Ureter (tissue), 1 donor: ENCODE data around the gene IRS1. TPM values are rescaled to one million over a fixed set of nuclear protein-coding genes. Genes with fewer than 3 reads are reported as not detected.
"Not testable (repeated sequence)": the region's sequence is repeated elsewhere in the genome, so short reads cannot be mapped to it uniquely, and the experiment has no call there.

ENCODE experiments used
- DNase-seq: peaks from one replicate; pipeline ENCODE4 v3.0.0-alpha.2; 2020; ENCODE audit warnings: low spot score
- total RNA-seq: library from RNA; stranded (reverse); gene quantifications from one replicate; pipeline ENCODE4 v1.2.4, GENCODE V29; 2023
- donor health status: DM: yes; HTN: yes; CAD: no.

Gene IRS1, protein sequence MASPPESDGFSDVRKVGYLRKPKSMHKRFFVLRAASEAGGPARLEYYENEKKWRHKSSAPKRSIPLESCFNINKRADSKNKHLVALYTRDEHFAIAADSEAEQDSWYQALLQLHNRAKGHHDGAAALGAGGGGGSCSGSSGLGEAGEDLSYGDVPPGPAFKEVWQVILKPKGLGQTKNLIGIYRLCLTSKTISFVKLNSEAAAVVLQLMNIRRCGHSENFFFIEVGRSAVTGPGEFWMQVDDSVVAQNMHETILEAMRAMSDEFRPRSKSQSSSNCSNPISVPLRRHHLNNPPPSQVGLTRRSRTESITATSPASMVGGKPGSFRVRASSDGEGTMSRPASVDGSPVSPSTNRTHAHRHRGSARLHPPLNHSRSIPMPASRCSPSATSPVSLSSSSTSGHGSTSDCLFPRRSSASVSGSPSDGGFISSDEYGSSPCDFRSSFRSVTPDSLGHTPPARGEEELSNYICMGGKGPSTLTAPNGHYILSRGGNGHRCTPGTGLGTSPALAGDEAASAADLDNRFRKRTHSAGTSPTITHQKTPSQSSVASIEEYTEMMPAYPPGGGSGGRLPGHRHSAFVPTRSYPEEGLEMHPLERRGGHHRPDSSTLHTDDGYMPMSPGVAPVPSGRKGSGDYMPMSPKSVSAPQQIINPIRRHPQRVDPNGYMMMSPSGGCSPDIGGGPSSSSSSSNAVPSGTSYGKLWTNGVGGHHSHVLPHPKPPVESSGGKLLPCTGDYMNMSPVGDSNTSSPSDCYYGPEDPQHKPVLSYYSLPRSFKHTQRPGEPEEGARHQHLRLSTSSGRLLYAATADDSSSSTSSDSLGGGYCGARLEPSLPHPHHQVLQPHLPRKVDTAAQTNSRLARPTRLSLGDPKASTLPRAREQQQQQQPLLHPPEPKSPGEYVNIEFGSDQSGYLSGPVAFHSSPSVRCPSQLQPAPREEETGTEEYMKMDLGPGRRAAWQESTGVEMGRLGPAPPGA (N-terminal part only)
- total RNA-seq: 40.0 TPM

DNA sequence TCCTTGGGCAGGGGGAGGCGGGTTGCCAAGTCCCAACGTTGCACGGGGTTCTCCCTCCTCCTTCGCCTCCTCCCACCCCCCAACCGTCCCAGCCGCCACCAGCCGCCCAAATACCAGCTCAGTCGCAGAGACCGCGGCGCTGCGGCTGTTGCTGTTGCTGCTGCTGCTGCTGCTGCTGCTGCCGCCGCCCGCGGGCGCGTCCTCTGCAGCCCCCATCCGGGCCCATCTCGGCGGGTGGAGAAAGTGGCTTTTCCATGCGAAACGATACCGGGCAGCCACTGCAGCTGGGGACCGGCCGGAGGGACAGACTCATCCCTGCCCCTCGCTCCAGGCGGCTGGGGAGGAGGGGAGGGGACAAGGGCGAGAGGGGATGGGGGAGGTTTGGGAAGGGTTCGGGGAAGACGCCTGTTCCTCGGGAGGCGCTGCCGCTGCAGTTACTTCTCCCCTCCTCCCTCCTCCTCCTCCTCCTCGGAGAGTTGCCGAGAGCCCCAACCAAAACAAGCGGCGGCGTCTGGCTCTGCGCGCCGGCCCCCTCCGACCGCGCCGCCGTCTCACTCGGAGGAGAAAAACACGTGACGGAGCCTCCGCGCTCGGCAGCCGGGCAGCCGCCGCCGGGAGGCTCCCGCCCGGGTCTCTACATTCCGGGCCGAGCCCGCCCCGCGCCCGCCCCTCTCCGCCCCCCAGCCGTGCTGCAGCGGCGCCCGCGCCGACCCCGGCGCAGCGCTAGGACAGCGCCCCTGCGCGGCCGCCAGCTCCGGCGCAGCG is at the start of gene IRS1:
Gene IRS1 (minus strand): TSS at position 610 of the 765 bp plus-strand sequence. CDS start 1,082 bp downstream, outside the sequence.
- DNase-seq: peak; percentile 79

DNA sequence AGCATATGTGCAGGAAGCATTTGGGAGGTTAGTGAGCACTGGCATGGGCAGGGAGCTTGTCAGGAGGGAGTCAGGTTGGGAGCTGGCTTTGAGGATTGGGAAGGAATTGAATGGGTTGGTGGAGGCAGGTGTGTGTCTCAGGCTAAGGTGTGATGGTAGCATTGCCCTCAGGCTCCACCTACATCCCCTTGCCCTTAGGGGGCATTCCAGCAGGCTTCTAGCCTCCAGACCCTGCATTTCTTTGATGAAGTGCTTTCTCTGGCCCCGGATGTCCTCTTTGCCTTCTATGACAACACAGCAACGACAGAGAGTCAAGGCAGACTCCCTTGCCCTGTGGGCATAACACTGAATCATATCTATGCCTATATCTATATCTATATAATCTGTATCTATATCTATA is 49.7 kb upstream of the IRS1 start:
- DNase-seq: no peak

DNA sequence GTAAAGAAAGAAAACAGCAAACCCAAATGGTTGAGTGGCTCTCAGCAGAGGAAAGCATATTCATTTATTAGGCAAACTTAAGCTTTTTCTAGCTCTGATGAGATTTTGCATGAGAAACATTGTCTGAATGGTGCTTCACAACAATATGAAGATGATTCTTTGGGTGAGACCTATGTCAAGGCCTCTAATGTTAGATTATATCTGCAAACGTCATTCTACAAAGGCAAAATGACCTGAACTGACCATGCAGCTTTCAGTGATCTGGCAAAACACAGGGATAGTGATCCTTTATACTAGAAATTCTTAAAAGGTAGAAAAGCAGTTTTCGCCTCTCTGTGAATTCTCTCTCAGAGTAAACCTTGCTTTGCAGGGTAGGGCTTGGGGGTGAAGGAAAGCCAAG is 47.9 kb upstream of the IRS1 start:
- DNase-seq: no peak

DNA sequence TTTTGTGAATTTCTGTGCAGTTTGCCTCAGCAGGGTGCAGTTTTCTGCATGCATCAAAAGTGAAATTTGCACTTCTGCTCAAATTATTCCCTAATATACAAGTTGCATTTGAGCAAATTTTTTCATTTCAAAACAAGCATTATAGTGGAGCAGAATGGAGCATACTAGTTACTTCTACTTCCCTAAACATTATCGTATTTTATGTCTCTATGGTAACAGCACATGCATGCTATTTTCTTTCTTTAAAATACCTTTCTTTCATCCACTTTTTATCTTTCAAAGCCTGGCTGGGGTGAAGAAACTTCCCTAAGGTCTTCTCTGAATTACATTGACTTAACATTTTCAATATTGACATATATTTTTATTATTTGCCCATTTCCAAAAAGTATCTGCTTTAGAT is 47.5 kb upstream of the IRS1 start:
- DNase-seq: no peak

DNA sequence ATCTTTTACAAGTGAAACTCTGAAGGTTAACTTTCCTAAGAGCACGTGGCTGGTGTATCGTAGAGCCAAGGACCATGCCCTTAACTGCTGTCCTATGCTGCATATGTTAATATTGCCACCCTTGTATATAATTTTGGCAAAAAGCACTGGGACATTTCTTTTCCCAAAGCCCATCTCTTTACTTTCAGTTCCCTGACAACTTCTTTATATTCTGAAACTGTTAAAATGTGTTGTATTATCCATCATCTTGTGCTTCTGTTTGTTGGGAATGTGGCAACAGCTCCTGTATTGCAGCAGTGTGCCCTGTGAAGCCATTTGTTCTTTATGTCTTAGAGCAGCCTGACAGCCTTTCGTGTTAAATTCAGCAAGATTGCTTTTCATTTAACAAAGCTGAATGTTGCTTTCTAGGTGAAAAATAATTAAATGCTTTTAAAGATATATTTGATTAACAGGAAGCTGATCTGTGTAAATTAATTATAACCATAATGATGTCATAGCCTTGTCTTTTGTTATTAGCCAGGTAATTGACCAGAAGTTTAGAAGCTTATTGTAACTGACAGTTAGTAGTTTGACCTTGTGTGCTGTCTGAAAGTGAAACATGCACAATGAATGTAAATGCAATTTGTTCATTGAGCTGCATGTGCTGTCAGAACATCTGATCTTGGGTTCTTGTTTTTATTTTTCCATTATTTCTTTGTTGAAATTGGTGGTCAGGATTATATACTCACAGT is 45.9 kb upstream of the IRS1 start:
- no peak for DNase-seq

DNA sequence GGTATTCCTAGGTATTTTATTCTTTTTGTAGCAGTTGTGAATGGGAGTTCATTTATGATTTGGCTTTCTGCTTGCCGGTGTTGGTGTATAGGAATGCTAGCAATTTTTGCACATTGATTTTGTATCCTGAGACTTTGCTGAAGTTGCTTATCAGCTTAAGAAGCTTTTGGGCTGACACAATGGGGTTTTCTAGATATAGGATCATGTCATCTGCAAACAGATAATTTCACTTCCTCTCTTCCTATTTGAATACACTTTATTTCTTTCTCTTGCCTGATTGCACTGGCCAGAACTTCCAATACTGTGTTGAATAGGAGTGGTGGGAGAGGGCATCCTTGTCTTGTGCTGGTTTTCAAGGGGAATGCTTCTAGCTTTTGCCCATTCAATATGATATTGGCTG is 43.4 kb upstream of the IRS1 start:
- DNase-seq: not testable (repeated sequence)

DNA sequence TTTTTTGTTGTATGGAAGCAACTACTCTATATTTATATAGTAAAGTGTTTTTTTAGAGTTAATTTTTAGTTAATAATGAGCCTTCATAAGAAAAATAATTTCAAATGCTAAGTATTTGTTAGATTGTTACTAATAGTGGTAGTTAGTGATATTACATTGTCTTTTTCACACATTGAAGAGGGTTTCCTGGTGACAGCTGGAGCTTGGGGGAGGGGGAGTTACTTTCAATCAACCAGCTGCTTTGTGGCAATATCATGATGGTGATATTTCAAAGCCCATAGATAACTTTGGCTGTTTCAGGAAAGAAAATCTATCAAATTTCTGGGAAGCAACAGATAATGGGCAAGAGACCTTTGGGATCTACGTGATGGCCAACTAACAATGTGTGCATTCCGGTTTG is 40.3 kb upstream of the IRS1 start:
- no peak for DNase-seq

DNA sequence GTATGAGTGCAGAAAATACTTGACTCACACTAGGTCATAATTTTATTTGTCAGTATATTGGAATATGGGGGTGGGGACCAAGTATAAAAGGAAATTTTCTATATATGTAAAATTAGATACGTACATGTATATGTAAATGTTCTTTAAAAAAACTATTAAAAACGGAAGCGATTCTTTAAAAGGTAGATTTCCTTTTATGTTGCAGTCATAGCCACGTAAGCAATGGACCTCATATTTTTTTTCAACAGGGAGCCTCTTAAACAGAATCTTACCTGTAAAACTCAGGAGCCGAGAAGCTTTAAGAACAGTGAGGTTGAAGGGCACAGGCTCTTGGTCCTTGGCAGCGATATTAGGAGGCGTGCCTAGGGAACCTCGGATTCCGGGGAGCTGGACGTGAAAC is 39.5 kb upstream of the IRS1 start:
- no peak for DNase-seq

DNA sequence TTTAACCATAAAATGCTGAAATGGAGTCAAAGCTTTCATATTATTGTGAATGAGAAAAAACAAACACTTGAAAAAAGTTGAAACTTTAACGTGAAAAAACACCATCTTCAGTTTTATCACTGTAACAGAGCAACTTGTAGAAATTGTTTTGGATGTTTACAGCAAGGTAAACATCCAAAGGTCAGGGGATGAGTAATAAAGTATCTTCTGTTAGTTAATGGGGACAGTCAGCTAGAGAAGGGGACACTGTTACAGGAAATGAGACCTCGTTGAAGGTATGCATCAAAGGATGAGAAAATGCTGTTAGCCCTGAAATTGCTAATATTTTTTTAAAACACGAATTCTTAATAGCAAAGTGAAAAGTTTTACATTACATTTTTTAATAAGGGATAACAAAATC is 39.1 kb upstream of the IRS1 start:
- DNase-seq: no peak

DNA sequence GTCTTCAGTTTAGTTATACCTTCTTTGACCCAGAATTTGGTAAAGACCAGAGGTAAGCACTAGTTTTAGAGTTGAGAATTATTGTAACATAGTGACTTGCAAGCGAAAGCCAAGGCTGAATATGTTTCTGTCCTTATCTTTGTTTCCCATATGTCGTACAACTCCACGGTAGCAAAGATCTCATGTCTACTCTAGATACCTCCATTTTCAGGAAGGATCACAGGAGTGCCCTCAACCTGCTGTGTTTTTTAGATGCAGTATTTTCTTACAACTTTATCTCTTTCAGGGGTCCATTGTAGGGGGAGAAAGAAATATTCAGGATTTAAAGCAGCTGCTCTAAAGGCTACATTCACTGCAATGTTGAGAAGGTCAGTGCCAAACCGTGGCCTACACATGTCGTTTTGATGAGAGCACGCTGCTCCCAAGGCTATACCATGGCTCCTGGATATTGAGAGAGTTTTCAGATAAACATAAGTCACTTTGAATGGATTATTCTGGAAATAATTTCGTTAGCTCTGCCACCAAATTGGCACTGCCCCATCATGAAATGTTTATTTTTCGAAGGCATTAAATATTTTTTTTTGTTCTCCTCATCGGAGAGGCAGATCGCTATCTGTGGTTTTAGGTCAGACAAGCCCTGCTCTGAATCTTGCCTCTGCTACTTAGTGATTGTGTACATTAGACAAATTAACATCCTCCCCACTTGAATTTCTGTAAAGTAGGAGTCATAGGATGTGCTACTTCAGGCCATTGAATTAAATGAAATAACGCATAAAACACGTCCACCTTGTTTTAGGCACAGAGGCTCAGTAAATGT is 38.4 kb upstream of the IRS1 start:
- DNase-seq: no peak

DNA sequence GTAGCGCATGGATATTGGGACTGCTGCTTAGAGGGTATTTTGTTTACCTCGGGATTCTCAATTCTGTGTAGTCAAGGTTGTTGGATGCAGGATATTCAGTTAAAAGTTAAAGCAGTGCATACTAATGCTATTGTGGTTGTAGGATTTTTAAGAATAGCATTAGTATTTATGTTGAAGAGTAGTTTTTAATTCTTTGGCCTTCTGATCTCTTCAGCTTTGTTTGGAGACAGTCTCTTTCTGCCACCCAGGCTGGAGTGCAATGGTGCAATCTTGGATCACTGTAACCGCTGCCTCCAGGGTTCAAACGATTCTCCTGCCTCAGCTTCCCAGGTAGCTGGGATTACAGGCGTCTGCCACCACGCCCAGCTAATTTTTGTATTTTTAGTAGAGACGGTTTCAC is 37.7 kb upstream of the IRS1 start:
- no peak for DNase-seq

DNA sequence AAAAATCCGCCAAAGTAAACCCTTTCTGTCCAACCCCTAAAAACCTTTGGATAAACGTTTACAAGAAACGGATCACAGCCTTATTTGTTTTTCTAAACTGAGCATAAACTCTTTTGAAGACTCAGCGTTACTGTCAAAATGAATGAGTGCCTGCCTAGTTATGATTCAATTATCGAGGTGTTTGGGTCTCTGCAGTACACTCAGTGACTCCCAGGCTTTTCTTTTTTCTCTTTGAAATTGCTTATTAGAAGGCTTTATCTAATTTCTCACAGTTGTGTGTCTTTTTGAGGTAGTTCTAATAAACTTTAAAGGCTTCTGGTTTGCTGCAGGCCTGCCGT is 36.9 kb upstream of the IRS1 start:
- no peak for DNase-seq

DNA sequence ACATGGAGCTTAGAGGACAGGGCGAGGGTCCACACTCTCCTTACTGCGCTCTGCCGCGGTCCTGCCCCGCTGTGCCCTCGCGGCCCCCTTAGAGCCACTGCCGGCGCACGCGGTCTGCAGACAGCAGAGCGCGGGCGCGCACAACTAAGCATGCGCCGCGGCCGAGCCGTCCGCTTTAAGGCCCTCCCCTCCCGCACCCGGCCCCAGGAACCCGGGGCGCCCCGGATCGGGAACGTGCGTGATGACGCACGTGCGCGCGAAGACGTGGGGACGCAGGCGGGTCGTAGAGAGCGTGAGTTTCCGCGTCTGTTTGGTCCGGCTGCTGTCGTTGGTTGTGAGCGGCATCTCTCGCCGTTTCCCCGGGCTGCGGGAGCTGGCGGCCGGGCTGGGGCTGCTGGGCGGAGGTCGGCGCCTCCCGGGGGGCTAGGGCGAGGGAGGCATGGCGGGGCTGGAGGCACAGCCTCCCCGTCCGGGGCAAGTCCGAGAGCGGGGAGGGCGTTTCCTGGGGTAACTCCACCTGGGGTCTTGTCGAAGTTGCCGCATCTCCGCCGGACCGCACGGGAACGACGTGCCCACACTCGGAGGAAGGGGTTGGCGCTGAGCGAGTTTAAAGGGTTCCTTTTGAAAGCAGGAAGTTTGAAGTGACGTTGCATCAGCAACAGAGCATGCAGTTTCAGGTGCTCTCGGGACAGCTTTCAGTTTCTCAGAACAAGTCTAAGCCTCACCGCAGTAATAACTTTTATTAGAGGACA is 36.4 kb upstream of the IRS1 start, which contains the start of gene RHBDD1:
Gene RHBDD1 (plus strand): TSS at position 259 of the 752 bp plus-strand sequence. CDS start 28,640 bp downstream, outside the sequence.
- DNase-seq: peak; percentile 94

DNA sequence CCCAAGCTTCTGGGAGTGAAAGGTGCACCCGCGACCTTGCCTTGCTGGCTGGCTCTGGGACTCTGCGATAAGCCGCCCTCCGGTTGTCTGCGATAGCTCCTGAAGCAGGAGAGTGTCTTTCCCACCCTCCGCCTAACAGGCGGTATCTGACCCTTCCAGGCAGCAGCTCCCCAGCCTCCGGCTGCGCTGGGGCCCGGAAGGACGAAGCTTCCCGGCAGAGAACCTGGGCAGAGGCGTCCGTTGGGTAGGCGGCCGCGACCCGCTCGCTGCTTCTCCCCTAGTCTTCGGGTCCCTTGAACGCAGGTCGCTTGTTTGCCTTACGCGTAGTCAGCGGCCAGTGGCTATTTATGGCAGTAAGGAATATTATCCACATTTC is 35.8 kb upstream of the IRS1 start:
- DNase-seq: no peak

DNA sequence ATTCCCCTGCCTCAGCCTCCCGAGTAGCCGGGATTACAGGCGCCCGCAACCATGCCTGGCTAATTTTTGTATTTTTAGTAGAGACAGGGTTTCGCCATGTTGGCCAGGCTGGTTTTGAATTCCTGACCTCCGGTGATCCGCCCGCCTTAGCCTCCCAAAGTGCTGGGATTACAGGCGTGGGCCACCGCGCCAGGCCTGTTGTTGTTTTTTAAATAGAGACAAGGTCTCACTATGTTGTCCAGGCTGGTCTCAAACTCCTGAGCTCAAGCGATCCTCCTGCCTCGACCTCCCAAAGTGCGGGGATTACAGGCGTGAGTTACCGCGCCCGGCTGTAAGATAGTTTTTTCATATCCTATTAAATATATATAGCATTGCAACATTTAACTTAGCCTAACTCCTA is 35.3 kb upstream of the IRS1 start:
- not testable (repeated sequence) for DNase-seq

DNA sequence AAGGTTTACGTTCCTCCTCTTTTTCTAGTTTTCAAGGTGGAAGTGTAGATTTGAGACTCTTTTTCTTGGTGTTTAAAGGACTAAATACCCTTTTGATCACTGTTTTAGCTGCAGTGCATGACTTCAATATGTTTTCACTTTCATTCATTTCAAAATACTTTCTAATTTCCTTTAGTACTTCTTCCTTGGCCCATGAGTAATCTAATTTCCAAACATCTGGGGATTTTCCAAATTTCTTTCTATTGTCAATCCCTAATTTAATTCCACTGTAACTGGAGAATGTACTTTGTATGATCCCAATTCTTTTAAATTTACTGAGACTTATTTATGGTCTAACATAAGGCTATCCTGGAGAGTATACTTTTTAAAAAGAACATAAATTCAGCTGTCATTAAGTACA is 32.4 kb upstream of the IRS1 start:
- DNase-seq: no peak

DNA sequence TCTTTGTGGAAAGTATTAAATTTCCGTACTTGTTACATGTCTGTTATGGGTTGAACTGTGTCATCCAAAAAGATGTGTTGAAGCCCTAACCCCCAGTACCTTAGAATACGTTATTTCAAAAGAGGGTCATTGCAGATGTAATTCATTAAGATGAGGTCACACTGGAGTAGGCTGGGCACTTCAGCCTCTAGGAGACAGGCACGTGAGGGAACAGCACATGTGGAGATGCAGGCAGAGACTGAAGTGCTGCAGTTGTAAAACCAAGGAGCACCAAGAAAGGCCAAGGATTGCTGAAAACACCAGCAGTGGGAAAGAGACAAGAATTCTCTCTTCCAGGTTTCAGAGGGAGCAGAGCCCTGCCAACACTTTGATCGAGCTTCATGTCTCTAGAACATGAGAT is 31.6 kb upstream of the IRS1 start:
- no peak for DNase-seq

DNA sequence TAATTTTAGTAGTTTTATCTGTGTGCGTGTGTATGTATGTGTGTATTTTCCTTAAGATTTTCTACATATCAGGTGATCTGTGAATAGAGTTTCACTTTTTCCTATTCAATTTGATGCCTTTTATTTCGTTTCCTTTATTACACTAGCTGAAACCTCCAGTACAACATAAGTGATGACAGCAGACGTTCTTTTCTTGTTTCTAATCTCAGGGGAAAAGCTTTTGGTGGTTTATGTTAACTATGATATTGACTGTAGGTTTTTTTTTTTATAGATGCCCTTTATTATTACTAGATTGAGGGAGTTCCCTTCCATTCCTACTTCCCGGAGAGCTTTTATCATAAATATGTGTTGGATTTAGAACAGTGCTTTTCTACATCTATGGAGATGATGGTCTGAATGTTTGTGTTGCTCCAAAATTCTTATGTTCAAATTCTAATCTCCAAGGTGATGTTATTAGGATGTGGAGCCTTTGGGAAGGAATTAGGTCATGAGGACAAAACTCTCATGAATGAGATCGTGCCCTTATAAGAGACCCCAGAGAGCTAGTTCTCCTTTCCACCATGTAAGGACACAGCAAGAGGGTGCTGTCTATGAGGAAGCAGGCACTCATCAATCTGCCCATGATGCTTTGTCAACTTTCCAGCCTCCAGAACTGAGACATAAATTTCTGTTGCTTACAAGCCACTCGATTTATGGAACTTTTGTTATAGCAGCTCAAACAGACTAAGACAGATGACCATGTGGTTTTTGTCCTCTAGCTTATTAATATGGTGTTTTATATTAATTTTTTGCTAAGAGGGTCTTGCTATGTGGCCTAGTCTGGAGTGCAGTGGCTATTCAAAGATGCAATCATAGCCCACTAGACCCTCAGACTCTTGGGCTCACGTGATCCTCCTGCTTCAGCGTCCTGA is 30.4 kb upstream of the IRS1 start:
- no peak for DNase-seq

DNA sequence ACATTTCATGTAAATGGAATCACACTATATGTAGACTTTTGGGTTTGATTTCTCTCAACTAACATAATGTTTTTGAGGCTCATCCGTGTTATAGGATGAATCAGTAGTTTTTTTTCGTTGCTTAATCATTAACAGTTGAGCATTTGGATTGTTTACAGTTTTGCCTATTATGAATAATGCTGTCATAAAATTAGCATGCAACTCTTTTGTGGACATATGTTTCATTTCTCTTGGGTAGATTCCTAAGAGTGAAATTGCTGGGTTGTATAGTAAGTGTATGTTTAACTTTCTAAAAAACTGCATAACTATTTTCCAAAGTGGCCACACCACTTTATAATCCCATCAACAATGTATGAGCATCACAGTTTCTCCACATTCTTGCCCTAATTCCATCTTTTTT is 28.6 kb upstream of the IRS1 start:
- DNase-seq: no peak
